Trophoblast cell (in vitro differentiated cells and primary cell): ENCODE measurements around the gene HLA-B.

ENCODE experiments used
- DNase-seq, 2 donors: peaks; one replicate each; pipeline ENCODE4 v3.0.0-alpha.2; 2016
- H2AFZ ChIP-seq: 2 replicates; pipeline ENCODE4 v1.6.1; 2013; ENCODE audit warnings: low read length, moderate library complexity, mild to moderate bottlenecking; ENCODE audit not compliant: insufficient read depth, poor library complexity
- H2AK5ac ChIP-seq: 2 replicates; pipeline ENCODE4 v1.6.1; 2013; ENCODE audit warnings: mild to moderate bottlenecking, low read length
- H2BK120ac ChIP-seq: 2 replicates; pipeline ENCODE4 v1.6.1; 2013; ENCODE audit warnings: low read length, mild to moderate bottlenecking, moderate library complexity; ENCODE audit not compliant: insufficient read depth, poor library complexity
- H2BK12ac ChIP-seq: 2 replicates; pipeline ENCODE4 v1.6.1; 2013; ENCODE audit warnings: mild to moderate bottlenecking, low read length, moderate library complexity
- H2BK5ac ChIP-seq: 2 replicates; pipeline ENCODE4 v1.6.1; 2013; ENCODE audit warnings: low read length, low read depth, moderate library complexity, mild to moderate bottlenecking; ENCODE audit not compliant: poor library complexity
- H3K14ac ChIP-seq: 2 replicates; pipeline ENCODE4 v1.6.1; 2013; ENCODE audit warnings: mild to moderate bottlenecking, low read length
- H3K18ac ChIP-seq: 2 replicates; pipeline ENCODE4 v1.6.1; 2013; ENCODE audit warnings: mild to moderate bottlenecking, low read length
- H3K23ac ChIP-seq: 2 replicates; pipeline ENCODE4 v1.6.1; 2013; ENCODE audit warnings: low read length
- H3K27ac ChIP-seq: 2 replicates; pipeline ENCODE4 v1.5.1; 2013; ENCODE audit warnings: low read depth, mild to moderate bottlenecking, inconsistent platforms, low read length, moderate library complexity
- H3K27me3 ChIP-seq: 2 replicates; pipeline ENCODE4 v1.6.1; 2013; ENCODE audit warnings: inconsistent platforms, mild to moderate bottlenecking, low read length, moderate library complexity; ENCODE audit not compliant: insufficient read depth
- H3K36me3 ChIP-seq, 2 experiments: 1 replicate in 1 of 2; 2 replicates in 1 of 2; pipeline ENCODE4 v1.6.1; 2013; ENCODE audit warnings: low read length in 2 of 2, mild to moderate bottlenecking in 2 of 2, moderate library complexity in 1 of 2; ENCODE audit not compliant: insufficient read depth in 2 of 2, control insufficient read depth in 1 of 2
- H3K4ac ChIP-seq: 2 replicates; pipeline ENCODE4 v1.6.1; 2013; ENCODE audit warnings: low read depth, mild to moderate bottlenecking, low read length, moderate library complexity
- H3K4me1 ChIP-seq, 2 experiments: 1 replicate in 1 of 2; 2 replicates in 1 of 2; pipeline ENCODE4 v1.6.1; 2013; ENCODE audit warnings: low read length in 2 of 2, mild to moderate bottlenecking in 2 of 2, moderate library complexity in 1 of 2; ENCODE audit not compliant: insufficient read depth in 2 of 2, control insufficient read depth in 1 of 2
- H3K4me2 ChIP-seq: 2 replicates; pipeline ENCODE4 v1.6.1; 2013; ENCODE audit warnings: inconsistent platforms, mild to moderate bottlenecking, low read length, moderate library complexity
- H3K4me3 ChIP-seq: 2 replicates; pipeline ENCODE4 v1.5.1; 2013; ENCODE audit warnings: mild to moderate bottlenecking, low read depth, low read length, inconsistent platforms
- H3K79me1 ChIP-seq: one replicate; pipeline ENCODE4 v1.6.1; 2013; ENCODE audit warnings: low read length
- H3K79me2 ChIP-seq: 2 replicates; pipeline ENCODE4 v1.6.1; 2013; ENCODE audit warnings: low read length, mild to moderate bottlenecking; ENCODE audit not compliant: control insufficient read depth, insufficient read depth, poor library complexity
- H3K9ac ChIP-seq: 2 replicates; pipeline ENCODE4 v1.6.1; 2013; ENCODE audit warnings: mild to moderate bottlenecking, low read length
- H3K9me3 ChIP-seq: 2 replicates; pipeline ENCODE4 v1.6.1; 2013; ENCODE audit warnings: low read depth, mild to moderate bottlenecking, control low read depth, inconsistent platforms, low read length; ENCODE audit not compliant: insufficient read depth
- H4K12ac ChIP-seq: 2 replicates; pipeline ENCODE4 v1.6.1; 2013; ENCODE audit warnings: low read depth, mild to moderate bottlenecking, low read length, moderate library complexity
- H4K8ac ChIP-seq: 2 replicates; pipeline ENCODE4 v1.6.1; 2013; ENCODE audit warnings: low read depth, mild to moderate bottlenecking, low read length, moderate library complexity
- H4K91ac ChIP-seq: one replicate; pipeline ENCODE4 v1.6.1; 2013; ENCODE audit warnings: low read depth, mild to moderate bottlenecking, low read length, moderate library complexity
- WGBS: extraction: QIAGEN DNeasy Blood & Tissue Kit; methylation state at CpG from one replicate; pipeline ENCODE4 v1.1.7; 2013; ENCODE audit warnings: missing lambda C conversion rate; ENCODE audit not compliant: insufficient read length, insufficient coverage; ENCODE audit errors: extremely low coverage; 5-methylcytosine and 5-hydroxymethylcytosine counted together

Gene HLA-B

GRCh38 chr6:31356216-31356945 lies 598 bp downstream of the HLA-B start:
- WGBS, result no CpG with 5 or more reads among the region's 83 CpGs
- no peak overlapping the region for H2BK12ac ChIP-seq
- peak overlapping the region; percentile 73 for H3K4me3 ChIP-seq
- H2AK5ac ChIP-seq, result no peak overlapping the region
- no peaks in the 10 kb centered on the region for H3K36me3 ChIP-seq
- H4K8ac ChIP-seq, result no peak overlapping the region
- no peak overlapping the region for H4K12ac ChIP-seq
- H3K4me2 ChIP-seq, result peak overlapping the region; percentile 98
- peak; percentile 6 to 25 for DNase-seq
- no peaks in the 10 kb centered on the region for H3K9me3 ChIP-seq
- H3K23ac ChIP-seq, result no peak overlapping the region
- no peak overlapping the region for H2BK5ac ChIP-seq
- H3K27ac ChIP-seq, result no peak overlapping the region
- H3K4me1 ChIP-seq, result peaks cover 0 to 4% of the 10 kb centered on the region in 2 experiments
- H3K14ac ChIP-seq, result no peak overlapping the region
- H3K9ac ChIP-seq, result no peak overlapping the region
- no peak overlapping the region for H2BK120ac ChIP-seq
- H3K79me2 ChIP-seq, result no peaks in the 10 kb centered on the region
- H2AFZ ChIP-seq, result peak overlapping the region; percentile 71
- H4K91ac ChIP-seq, result no peak overlapping the region
- H3K27me3 ChIP-seq, result peaks cover 11% of the 10 kb centered on the region
- H3K4ac ChIP-seq, result no peak overlapping the region
- no peaks in the 10 kb centered on the region for H3K79me1 ChIP-seq
- no peak overlapping the region for H3K18ac ChIP-seq

GRCh38 chr6:31355583-31355948 lies 1.4 kb downstream of the HLA-B start:
- DNase-seq, result no peak
- Histone ChIP-seq H3K4me1 (peaks cover 0 to 4% of the 10 kb centered on the region in 2 experiments), H3K27me3 (peaks cover 11% of the 10 kb centered on the region), H3K14ac (no peak overlapping the region), H2AFZ (no peak overlapping the region), H3K9ac (no peak overlapping the region), H2BK120ac (no peak overlapping the region), H3K4me3 (no peak overlapping the region), H3K9me3 (no peaks in the 10 kb centered on the region), H3K4ac (no peak overlapping the region), H3K4me2 (no peak overlapping the region), H3K79me2 (no peaks in the 10 kb centered on the region), H2AK5ac (no peak overlapping the region), H3K27ac (no peak overlapping the region), H3K36me3 (no peaks in the 10 kb centered on the region), H4K8ac (no peak overlapping the region), H3K18ac (no peak overlapping the region), H4K91ac (no peak overlapping the region), H4K12ac (no peak overlapping the region), H3K23ac (no peak overlapping the region), H2BK5ac (no peak overlapping the region), H2BK12ac (no peak overlapping the region), H3K79me1 (no peaks in the 10 kb centered on the region)
- WGBS, result no CpG with 5 or more reads among the region's 5 CpGs

GRCh38 chr6:31354864-31355582 lies 2.0 kb downstream of the HLA-B start:
- H4K8ac ChIP-seq, result no peak overlapping the region
- H2AK5ac ChIP-seq, result no peak overlapping the region
- no peak overlapping the region for H3K23ac ChIP-seq
- WGBS, result no CpG with 5 or more reads among the region's 11 CpGs
- no peak overlapping the region for H3K9ac ChIP-seq
- H3K4me1 ChIP-seq, result peaks cover 0 to 4% of the 10 kb centered on the region in 2 experiments
- no peak overlapping the region for H2BK120ac ChIP-seq
- DNase-seq, result no peak
- no peak overlapping the region for H3K4me3 ChIP-seq
- no peak overlapping the region for H3K27ac ChIP-seq
- H2BK12ac ChIP-seq, result no peak overlapping the region
- no peak overlapping the region for H3K14ac ChIP-seq
- no peak overlapping the region for H4K12ac ChIP-seq
- no peak overlapping the region for H3K18ac ChIP-seq
- H2BK5ac ChIP-seq, result no peak overlapping the region
- no peaks in the 10 kb centered on the region for H3K79me2 ChIP-seq
- H3K27me3 ChIP-seq, result peaks cover 11% of the 10 kb centered on the region
- no peaks in the 10 kb centered on the region for H3K36me3 ChIP-seq
- H4K91ac ChIP-seq, result no peak overlapping the region
- no peak overlapping the region for H3K4ac ChIP-seq
- H2AFZ ChIP-seq, result no peak overlapping the region
- H3K79me1 ChIP-seq, result no peaks in the 10 kb centered on the region
- H3K9me3 ChIP-seq, result no peaks in the 10 kb centered on the region
- H3K4me2 ChIP-seq, result no peak overlapping the region

- no peak overlapping the region for H3K9ac ChIP-seq
- no peaks in the 10 kb centered on the region for H3K79me2 ChIP-seq
- H3K14ac ChIP-seq, result no peak overlapping the region
- no peak overlapping the region for H3K23ac ChIP-seq
- no peak overlapping the region for H4K8ac ChIP-seq
- no peak overlapping the region for H3K4me2 ChIP-seq
- no peak overlapping the region for H2BK5ac ChIP-seq
- no peak overlapping the region for H3K27ac ChIP-seq
- no peak overlapping the region for H4K91ac ChIP-seq
- H3K4me3 ChIP-seq, result no peak overlapping the region
- no peaks in the 10 kb centered on the region for H3K79me1 ChIP-seq
- no peak overlapping the region for H3K4ac ChIP-seq
- H3K9me3 ChIP-seq, result no peaks in the 10 kb centered on the region
- no peak overlapping the region for H3K18ac ChIP-seq
- no peak for DNase-seq
- H3K36me3 ChIP-seq, result no peaks in the 10 kb centered on the region
- H2BK12ac ChIP-seq, result no peak overlapping the region
- H2BK120ac ChIP-seq, result no peak overlapping the region
- H3K4me1 ChIP-seq, result peaks cover 0 to 4% of the 10 kb centered on the region in 2 experiments
- no CpG with 5 or more reads among the region's 11 CpGs for WGBS
- no peak overlapping the region for H2AFZ ChIP-seq
- H3K27me3 ChIP-seq, result peaks cover 11% of the 10 kb centered on the region
- no peak overlapping the region for H2AK5ac ChIP-seq
- no peak overlapping the region for H4K12ac ChIP-seq
These were observed 2.7 kb downstream of the HLA-B start for GRCh38 chr6:31354158-31354863.
